ENCODE measurements around the gene PI4KA.
"Not testable (repeated sequence)": the region's sequence is repeated elsewhere in the genome, so short reads cannot be mapped to it uniquely, and the experiment has no call there.

PI4KA gene

DNA sequence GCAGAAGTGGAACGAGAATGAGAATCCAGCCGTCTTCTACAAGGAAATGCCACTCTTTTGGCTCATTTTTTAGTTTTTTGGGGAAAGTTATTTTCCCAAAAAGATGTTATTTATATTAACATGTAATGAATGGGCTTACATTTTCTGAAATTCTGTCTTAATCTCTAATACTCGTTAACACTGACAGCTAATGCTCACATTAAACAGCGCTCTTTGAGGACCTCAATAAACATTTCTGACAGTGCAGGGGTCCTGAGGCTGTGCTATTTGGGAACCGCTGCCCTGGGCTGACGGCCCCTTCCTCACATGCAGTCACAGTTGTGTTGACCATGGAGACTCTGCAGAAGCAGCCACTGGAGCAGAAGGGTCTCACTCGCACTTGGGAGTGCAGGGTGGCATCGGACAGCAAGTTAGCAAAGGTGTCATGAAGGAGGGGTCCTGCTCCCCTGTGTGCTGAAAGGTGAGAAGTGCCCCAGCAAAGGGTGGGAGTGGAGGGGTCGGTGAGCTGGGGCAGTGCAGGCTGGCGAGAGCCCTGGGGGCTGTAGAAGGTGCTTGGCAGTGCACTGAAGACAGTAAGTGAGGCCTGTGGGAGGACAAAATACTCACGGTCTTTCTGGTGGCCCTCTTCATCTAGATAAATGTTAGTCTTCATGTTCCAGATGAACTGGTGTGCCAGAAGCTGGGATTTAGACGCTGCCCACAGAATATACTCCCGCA is 137.8 kb downstream of the PI4KA start:
- DNase-seq, result no peak

DNA sequence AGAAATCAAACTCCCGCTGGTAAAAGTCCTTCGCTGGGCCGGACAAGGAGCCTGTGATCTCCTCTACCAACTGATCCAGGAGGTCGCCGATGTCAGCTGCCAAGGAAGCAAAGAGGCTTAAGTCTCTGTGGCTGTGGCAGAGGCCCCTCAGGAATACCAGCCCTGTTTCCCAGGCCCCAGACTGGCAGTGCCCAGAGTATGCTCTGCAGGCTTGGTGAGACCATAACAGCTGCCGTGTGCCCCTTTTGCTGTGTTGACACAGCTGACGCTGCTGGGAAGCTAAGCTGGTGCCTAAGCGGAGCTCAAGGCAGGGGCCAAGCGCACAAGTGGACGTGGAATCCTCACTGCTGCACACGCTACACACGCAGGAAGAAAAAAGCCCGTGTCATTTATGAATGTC is 139.9 kb downstream of the PI4KA start:
- DNase-seq, result not testable (repeated sequence)

- DNase-seq, result not testable (repeated sequence)
These were observed 140.6 kb downstream of the PI4KA start for GRCh38 chr22:20717981-20718380.

DNA sequence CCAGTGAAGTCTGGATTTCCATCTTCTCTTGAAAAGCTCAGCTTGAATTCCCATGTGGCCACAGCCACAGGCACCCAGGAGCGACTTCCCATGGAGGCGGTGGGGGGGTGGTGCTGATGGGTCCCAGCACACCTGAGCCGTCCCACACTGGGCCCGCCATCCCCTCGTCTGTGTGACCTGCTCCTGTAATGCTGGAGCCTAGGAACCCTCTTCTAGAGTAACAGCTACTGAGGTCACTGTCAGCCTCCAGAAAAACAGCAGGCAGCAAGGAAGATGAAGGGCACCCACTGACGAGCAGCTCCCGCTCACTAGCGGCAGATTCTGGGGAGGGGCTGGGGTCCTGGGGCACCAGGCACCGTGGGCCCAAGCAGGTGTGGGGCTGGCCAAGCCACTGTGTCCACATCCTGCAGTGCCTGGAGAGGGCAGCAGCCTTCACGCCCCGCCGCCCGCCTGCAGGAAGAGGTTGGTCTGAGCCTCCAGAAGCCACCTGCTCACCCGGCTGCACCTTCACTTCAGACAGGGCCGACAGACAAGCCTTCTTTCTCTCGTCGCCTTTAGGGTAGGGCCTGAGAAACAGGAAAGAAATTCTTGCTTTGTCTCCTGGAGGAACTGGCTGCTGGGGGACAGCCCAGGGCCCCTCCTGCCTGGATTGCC is 141.3 kb downstream of the PI4KA start:
- not testable (repeated sequence) for DNase-seq

GRCh38 chr22:20713116-20713515 is 145.5 kb downstream of the PI4KA start:
- not testable (repeated sequence) for DNase-seq

GRCh38 chr22:20709966-20710365 is 148.6 kb downstream of the PI4KA start:
- DNase-seq, result not testable (repeated sequence)

DNA sequence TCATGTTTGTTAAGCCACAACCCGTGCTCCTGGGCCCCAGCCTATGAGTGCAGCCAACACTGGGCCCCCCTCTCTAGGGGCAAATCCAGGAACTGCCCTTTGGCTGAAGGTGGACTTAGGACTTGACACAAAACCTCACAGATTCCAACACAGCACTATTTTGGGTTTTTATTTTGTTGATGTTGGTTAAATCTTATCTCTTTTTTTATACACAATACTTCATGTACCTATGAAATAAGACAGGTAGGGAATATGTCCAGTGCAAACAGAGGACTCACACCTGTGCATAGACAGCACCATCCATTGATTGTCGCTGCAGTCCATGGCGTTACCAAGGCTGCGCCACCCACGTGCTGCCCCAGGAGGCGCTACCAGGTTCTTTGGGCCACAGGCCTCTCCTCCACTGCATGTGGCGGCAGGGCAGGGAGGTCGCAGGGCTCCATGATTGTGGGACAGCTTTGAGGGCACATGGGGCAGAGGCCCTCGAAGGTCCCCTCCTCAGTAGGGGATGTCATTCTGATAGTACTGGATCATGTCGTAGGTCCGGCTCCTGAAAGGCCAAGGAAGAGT is 151.0 kb downstream of the PI4KA start:
- not testable (repeated sequence) for DNase-seq

DNA sequence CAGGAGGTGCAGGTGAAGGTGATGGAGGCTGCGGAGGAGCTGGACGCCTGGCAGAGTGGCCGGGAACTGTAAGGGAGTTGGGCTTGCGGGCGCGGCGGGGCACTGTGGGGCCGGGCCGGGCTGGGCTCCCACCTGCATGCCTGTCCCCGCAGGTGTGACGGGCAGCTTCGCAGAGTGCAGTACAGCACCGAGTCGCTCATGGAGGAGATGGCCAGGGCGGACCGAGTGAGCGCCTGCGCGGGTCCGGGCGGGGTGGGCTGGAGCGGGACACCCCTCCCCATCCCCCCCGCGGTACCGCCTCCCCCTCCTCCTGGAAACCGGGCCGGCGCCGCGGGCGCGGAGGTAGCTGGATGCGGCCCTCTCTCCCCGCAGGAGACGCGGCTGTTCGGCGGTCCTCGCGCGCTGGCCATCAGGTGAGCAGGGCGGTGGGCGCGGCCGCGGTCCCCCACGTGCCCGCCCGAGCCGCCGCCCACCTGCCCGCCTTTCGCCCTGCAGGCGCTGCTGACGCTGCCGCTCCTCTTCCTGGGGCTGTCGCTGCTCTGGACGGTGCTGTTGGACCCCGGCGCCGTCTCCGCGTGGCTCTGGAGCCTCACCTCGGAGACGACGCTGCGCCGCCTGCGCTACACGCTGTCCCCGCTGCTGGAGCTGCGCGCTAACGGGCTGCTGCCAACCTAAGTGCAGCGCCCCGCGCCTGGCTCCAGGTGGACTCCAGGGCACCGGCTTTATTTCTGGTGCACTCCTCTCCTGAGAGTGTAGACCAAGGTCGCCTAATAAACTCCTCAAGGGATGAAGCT is 154.6 kb downstream of the PI4KA start:
- DNase-seq, result peak; percentile 8

DNA sequence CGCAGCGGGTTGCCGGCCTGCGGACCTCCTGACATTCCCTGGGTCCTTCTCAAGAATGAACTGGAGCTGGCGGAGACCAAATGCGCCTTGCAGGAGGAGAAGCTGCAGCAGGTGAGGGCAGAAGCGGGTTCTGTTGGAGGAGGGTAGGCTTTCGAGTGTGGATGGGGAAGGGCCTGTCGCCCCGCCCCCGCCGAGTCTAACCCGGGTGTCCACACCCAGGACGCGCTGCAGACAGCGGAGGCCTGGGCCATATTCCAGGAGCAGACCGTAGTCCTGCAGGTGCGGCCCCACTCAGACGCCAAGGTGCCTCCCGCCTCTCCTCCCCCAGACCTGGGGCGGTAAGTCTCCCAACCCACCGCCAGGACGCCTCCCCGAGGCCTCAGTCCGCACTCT is 155.2 kb downstream of the PI4KA start:
- DNase-seq, result not testable (repeated sequence)

DNA sequence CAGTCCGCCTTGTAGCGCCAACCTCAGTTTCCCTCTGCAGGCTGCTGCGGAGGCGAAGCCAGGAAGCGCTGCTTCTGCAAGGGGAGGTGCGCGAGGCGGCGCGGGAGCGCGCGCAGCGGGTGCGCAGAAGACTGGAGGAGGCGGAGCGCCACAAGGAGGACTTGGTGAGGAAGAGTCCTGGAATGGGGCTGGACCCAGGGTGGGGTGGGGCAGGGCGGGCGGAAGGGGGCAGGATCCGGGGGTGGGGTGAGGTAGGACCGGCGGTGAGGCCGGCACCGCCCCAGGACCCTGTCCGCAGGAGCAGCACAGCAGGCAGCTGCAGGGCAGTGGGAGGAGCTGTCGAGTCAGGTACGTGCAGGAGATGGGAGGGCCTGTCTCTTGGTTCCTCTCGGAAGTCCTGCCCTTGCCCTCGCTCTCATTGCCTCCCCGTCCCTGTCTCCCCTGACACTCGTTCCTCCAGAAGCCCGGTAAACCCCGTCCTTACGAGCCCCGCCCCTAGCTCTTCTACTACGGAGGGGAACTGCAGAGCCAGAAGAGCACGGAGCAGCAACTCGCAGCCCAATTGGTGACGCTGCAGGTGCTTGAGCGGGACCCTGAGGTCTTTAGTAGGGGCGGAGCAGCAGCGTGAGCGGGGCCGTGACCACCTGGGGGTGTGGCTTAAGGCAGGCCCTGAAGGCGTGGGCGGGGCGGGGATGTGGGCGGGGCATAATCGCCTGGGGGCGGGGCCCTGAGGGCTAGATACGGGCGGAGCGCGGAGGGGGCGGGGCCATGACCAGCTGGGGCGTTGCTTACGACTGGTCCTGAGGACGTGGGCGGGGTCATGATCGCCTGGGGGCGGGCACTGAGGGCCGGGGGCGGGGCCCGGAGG is 155.8 kb downstream of the PI4KA start:
- peak; percentile 99 for DNase-seq

GRCh38 chr22:20702175-20702545 is 156.5 kb downstream of the PI4KA start:
- DNase-seq, result peak; percentile 8

GRCh38 chr22:20701680-20702136 is 156.9 kb downstream of the PI4KA start:
- DNase-seq, result not testable (repeated sequence)

DNA sequence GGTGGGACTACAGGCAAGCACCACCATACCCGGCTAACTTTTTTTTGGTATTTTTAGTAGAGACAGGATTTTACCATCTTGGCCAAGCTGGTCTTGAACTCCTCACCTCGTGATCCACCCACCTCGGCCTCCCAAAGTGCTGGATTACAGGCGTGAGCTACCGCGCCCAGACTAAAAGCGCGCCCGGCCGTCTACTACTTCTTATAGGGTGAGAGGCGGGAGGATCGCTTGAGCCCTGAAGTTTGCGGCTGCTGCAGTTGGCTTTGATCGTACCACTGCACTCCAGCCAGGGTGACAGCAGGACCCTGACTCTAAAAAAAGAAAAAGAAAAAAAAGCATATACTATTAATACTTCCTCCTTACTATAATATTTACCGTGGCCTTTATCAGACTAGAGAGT is 158.3 kb downstream of the PI4KA start:
- DNase-seq, result not testable (repeated sequence)

DNA sequence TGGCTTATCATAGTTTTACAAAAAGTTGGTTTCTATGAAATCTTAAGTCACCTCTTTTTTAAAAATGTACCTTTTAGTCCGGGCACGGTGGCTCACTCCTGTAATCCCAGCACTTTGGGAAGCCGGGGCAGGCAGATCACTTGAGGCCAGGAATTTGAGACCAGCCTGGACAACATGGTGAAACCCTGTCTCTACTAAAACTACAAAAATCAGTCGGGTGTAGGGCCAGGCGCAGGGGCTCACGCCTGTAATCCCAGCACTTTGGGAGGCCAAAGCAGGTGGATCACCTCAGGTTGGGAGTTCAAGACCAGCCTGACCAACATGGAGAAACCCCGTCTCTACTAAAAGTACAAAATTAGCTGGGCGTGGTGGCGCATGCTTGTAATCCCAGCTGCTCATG is 158.8 kb downstream of the PI4KA start:
- not testable (repeated sequence) for DNase-seq

- peak; percentile 65 for DNase-seq
These were observed 161.0 kb downstream of the PI4KA start for GRCh38 chr22:20697481-20698113.

DNA sequence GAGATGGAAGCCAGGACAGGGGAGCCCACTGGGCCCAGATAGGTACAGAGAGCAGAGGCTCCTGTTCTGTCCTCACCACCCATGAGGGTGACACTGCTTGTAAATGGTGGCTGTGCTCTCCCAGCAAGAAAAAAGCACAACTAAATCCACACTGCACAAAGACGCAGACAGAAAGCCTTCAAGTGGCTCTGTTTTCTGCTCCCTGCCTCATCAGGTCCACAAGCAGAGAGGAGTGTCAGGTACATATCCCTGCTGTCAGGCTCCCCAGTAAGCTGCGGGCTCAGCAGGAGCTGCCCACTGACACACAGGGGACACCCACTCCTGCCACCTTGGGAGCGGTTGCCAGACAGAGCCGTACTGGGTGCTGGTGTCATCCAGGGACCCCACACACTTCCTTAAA is 162.6 kb downstream of the PI4KA start:
- not testable (repeated sequence) for DNase-seq

- DNase-seq, result not testable (repeated sequence)
These were observed 163.4 kb downstream of the PI4KA start for GRCh38 chr22:20695205-20695604.

GRCh38 chr22:20694256-20694655 is 164.4 kb downstream of the PI4KA start:
- not testable (repeated sequence) for DNase-seq

- not testable (repeated sequence) for DNase-seq
These were observed 165.7 kb downstream of the PI4KA start for GRCh38 chr22:20692926-20693325.

DNA sequence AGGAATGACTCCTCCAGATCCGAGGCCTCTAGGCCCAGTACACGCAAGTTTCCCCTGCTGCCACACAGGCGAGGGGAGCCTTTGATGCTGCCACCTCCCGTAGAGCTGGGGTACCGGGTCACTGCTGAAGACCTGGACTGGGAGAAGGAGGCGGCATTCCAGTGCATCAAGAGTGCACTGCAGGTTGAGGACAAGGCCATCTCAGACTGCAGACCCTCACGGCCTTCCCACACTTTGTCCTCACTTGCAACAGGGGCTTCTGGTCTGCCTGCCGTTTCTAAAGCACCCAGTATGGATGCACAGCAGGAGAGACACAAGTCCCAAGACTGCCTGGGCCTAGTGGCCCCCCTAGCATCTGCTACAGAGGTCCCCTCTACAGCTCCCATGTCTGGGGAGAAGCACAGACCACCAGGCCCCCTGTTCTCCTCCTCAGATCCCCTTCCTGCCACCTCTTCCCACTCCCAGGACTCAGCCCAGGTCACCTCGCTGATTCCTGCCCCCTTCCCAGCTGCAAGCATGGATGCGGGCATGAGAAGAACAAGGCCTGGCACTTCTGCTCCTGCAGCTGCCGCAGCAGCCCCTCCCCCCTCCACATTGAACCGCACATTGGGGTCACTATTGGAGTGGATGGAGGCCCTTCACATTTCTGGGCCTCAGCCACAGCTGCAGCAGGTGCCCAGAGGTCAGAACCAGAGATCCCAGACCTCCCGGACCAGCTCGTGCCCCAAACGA is 167.9 kb downstream of the PI4KA start:
- DNase-seq, result not testable (repeated sequence)
